GM19463 (cell line): ENCODE data around the gene HJURP.

ENCODE experiments used
- ATAC-seq: cut with Tn5 transposase; IDR thresholded peaks from one replicate; pipeline ENCODE4 v1.9.1; 2021; ENCODE audit warnings: mild to moderate bottlenecking, moderate library complexity; ENCODE audit not compliant: unreplicated experiment

Gene HJURP

DNA sequence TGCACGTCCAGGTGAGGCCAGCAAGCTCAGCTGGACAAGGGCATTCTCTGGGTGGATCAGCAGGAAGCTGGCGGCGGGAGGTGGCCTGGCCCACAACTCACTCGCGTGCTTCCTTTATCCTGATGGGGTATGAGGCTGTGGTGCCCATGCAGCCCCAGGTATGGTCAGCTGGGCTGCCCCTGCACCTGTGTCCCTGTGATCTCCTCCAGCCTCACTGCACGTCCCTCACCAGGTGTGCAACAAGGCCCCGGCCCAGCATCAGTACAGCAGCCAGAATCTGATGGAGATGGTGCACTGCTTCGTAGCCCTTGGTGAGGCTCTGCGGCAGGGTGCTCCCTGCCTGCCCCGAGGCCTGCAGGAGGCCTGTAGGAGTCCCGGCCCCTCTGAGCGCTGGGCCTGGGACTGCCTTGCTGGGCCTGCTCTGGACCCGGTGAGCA, 58.6 kb downstream of the HJURP start:
- ATAC-seq, result no peak

DNA sequence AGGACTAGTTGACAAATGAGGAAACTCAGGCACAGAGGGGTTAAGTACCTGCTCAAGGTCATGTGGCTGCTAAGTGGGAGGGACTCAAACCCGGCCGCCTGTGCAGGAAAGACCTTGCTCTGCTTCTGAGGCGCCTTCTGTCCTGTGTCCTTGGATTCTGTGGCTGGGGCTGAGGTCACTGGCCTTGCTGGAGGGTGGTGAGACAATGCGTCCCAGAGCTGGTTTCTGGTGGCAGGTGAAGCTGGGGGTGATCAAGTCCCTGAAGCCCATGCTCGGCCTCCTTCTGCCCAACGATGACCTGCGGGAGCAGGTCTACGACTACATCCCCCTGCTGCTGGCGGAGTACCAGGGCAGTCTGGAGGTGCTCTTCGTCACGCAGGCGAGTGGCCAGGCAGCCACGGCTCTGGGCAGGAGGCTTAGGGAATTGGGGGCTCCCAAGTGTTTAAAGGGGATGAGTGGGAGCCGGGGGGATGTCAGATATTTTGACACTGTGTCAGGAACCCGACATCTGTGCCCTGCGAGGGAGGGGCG, 60.1 kb downstream of the HJURP start:
- ATAC-seq, result no peak

DNA sequence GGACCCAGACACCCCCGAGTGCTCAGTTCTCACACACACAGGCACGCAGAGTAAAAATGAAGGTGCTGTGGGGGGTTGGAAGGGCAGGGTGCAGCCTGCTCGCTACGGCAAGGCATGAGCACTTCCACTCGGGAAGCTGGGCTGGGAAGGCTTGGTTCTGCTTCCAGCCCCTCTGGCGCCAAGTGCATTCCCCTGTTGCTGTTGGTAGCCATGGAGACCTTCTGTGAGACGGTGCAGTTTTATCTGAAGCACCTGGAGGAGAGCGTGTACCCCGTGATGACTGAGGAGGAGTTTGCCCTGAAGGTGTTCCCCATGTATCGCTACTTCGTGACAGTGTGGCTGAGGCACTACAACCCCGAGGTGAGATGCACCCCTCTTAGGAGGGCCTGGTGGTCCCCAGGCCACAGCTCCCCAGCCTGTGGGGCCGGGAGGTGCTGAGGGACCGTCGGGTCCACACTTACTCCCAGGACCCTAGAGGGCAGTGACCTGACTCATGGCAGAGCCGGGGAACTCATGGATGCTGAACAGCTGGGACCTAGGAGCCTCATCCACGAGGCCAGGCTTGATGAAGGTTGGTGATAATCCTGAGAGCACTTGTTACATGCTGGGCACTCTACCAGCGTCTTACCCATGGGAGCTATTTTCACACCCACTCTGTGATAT, 60.7 kb downstream of the HJURP start:
- no peak for ATAC-seq

DNA sequence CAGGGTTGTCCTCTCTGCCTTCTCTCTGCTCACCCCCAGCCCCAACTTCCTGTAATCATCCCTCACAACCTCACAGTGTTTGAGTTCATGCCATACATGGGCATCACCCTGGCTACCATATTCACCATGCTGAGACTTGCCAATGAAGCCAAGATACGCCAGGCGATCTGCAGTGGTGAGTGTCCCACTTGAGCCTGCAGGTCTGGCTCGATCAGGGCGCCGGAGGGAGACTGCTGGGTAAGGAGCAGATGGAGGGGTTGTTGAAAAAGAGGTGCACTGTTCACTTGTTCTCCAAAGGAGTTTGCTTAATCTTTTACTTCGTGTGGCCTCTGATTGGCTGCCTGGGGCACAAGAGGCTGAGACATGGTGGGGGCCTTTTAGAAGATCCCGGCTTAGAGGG, 61.6 kb downstream of the HJURP start:
- no peak for ATAC-seq

DNA sequence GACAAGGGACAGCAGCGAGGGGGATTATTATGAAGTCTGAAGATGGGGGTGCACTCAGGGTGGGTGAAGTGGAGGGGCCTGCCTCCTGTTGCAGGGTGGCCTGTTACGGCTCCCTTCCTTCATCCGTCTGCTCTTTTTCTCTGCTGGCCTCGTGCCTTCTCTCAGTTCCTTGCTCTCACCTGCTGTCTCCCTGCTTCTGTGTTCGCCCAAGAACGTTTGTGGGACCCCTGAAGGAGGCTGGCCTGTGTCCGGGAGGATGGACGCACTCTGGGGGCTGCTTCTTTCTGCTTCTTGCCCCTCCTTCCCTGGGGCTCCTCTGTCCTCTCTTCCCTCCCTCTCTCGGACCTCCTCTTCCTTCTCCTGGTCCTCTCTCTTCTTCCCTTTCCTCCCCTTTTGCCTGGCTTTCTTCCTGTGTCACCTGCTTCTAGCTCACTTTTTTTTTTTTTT, 62.4 kb downstream of the HJURP start:
- ATAC-seq, result no peak

DNA sequence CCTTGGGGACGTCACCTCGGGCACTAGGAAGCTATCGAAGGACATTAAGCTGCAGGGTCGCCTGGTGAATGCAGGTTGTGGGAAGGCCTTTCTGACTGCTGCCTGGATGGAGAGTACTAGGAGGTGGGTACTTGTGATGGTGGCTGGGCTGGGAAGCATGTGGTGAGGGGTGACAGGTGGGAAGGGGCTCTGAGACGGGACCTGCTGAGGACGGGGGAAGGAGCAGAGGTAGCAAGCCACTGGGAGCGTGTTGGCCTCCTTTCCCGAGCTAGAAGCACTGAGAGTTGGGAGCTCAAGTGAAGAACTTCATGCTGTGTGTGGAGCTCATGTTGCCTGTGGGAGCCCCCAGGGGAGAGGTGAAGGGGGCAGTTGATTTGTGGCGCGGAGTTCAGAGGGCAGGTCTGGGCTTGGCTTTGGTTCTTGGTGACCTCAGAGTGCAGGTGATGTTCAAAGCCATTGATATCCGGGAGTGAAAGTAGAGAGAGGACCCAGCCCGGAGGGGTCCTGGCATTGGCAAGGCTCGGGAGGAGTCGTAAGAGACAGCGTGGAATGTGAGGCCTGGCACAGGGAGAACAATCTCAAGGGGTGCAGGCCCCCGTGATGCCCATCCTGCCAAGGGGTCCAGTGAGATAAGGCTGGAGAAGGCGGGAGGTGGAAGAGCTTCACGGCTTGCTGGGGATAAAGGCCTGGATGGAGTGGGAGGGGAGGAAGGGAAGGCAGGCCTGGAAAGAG, 63.0 kb downstream of the HJURP start:
- no peak for ATAC-seq

DNA sequence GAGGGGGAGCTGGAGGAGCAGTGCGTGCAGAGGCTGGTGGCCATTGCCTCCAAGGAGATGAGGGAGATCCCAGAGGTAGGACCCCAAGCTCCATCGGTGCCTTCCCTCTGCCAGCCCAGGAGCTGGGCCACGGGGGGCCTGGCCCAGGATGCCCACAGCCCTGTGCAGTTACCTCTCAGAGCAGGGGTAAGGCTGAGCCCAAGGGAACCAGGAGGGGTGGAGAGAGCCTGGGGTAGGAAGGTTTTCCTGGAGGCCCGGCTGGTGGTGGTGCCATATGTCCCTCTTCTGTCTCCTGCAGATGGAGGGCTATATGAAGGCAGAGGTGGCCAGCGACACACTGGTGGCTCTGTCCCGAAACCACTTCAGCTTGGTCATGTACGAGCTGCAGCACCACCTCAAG, 64.8 kb downstream of the HJURP start:
- no peak for ATAC-seq
